Panc1 (cell line): ENCODE results near the gene MINK1.

Experiments used
- CTCF ChIP-seq: fragments of 450-650 bp; IDR thresholded peaks from 2 replicates; pipeline ENCODE4 v1.5.1; 2017; ENCODE audit warnings: mild to moderate bottlenecking
- POLR2AphosphoS5 ChIP-seq: IDR thresholded peaks from 2 replicates; pipeline ENCODE4 v1.6.1; 2012; ENCODE audit warnings: mild to moderate bottlenecking, low read depth, low read length, moderate library complexity
- TF ChIP-seq, protein P1 (sequence below), 2 experiments: IDR thresholded peaks; 2 replicates each; pipeline ENCODE4 v1.6.1; 2011 to 2012; ENCODE audit warnings: low read depth in 2 of 2, control low read depth in 1 of 2, low read length in 1 of 2, mild to moderate bottlenecking in 1 of 2, moderate library complexity in 1 of 2; ENCODE audit not compliant: insufficient read depth in 1 of 2

DNA sequence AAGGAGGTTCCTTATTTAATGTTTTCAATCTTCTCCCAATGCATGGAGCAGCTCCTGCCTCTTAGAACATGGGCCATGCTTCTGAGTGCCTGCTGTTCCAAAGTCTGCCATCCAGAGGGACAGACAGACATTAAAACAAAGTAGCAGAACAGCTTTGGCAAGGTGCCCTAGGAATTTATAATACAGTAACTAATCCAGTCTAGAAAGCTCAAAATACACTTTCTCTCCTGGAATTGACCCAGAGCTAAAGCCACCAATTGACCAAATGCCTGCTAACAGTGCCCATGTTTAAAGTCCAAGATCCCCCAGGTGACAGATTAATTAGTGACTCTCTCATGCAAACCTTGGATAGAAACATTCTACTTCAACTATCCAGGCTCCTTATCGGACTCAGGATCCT is 80.9 kb downstream of the MINK1 start:
- TF ChIP-seq CTCF (no peak), POLR2AphosphoS5 (no peak)
- TF ChIP-seq, protein P1, sequence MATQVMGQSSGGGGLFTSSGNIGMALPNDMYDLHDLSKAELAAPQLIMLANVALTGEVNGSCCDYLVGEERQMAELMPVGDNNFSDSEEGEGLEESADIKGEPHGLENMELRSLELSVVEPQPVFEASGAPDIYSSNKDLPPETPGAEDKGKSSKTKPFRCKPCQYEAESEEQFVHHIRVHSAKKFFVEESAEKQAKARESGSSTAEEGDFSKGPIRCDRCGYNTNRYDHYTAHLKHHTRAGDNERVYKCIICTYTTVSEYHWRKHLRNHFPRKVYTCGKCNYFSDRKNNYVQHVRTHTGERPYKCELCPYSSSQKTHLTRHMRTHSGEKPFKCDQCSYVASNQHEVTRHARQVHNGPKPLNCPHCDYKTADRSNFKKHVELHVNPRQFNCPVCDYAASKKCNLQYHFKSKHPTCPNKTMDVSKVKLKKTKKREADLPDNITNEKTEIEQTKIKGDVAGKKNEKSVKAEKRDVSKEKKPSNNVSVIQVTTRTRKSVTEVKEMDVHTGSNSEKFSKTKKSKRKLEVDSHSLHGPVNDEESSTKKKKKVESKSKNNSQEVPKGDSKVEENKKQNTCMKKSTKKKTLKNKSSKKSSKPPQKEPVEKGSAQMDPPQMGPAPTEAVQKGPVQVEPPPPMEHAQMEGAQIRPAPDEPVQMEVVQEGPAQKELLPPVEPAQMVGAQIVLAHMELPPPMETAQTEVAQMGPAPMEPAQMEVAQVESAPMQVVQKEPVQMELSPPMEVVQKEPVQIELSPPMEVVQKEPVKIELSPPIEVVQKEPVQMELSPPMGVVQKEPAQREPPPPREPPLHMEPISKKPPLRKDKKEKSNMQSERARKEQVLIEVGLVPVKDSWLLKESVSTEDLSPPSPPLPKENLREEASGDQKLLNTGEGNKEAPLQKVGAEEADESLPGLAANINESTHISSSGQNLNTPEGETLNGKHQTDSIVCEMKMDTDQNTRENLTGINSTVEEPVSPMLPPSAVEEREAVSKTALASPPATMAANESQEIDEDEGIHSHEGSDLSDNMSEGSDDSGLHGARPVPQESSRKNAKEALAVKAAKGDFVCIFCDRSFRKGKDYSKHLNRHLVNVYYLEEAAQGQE (IDR thresholded peaks at IDR 0.05; ENCODE audit: insufficient read depth in 1 of 2, low read depth in 2 of 2, low read length in 1 of 2), result no peak
